ENCODE measurements around the gene IMPDH1. TPM values are rescaled to one million over a fixed set of nuclear protein-coding genes. Genes with fewer than 3 reads are reported as not detected.

The IMPDH1 gene
- polyA plus RNA-seq, 1 donor from 2014 or later: 49.7 TPM

- Histone ChIP-seq H3K4me3 (ENCODE audit: low read length) (no peak overlapping the region), H3K36me3 (ENCODE audit: insufficient read depth, low read length) (no peaks in the 10 kb centered on the region), H3K79me2 (replicated peaks; ENCODE audit: insufficient read depth, low read length) (no peaks in the 10 kb centered on the region), H3K27me3 (ENCODE audit: insufficient read depth, low read depth, low read length) (no peaks in the 10 kb centered on the region), H2AFZ (ENCODE audit: low read depth, low read length) (no peak overlapping the region), H3K9me2 (ENCODE audit: insufficient read depth, low read length) (no peaks in the 10 kb centered on the region), H3K9me3 (ENCODE audit: low read length) (no peaks in the 10 kb centered on the region), H3F3A (ENCODE audit: insufficient read depth, low read length, poor library complexity, severe bottlenecking) (no peaks in the 10 kb centered on the region), H3K4me2 (ENCODE audit: low read length) (no peak overlapping the region), H4K20me1 (ENCODE audit: insufficient read depth) (no peaks in the 10 kb centered on the region), H3K27ac (ENCODE audit: low read length) (no peak overlapping the region), H3K9ac (ENCODE audit: low read length) (no peak overlapping the region)
- no peak for TF ChIP-seq EZH2 (IDR thresholded peaks at IDR 0.05; ENCODE audit: borderline replicate concordance, insufficient read depth, low read length, poor library complexity, severe bottlenecking)
Observed at GRCh38 chr7:128393526-128394330, 16.1 kb downstream of the IMPDH1 start.

DNA sequence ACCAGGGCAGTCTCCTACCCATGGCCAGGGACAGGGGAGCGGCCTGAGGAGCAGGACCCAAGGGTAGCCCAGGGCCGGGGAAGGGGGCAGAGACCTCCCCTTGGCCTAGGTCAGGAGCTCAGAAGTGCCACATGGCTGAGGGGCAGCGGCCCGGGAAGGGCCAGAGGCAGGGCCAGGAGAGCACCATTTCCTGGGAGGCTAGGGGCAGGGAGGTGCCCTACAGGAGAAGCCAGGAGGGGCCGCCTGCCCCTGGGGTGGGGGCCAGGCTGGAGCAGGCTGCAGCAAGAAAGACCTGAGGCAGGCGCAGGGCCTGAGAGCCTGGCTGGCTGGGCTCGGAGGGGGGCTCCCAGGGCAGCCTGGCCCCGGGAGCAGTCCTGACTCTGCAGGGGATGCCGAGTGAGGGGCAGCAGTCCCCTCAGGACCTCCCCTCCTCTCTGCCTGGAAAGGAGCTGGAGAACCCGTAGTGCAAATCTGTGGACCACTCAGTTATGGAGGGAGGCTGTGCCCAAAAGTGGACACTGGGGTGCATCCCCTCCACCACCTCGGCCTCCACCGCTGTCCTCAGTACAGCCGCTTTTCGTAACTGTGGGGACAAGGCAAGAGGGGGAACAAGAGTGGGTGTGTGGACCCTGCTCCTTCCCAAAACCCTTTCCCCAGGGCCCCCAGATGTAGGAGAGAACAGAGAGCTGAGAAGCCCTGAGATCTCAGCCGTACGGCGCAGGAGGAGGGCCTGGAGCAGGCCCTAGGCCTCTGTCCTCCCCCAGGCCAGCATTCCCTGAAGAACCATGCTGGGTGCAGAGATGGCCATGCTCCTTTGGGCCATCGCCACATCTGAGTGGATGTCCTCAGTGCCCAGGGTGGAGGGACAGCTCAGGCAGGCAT is 17.1 kb downstream of the IMPDH1 start:
- H3K9ac ChIP-seq (ENCODE audit: low read length): no peak overlapping the region
- H2AFZ ChIP-seq (ENCODE audit: low read depth, low read length): no peak overlapping the region
- no peaks in the 10 kb centered on the region for H3K36me3 ChIP-seq (ENCODE audit: insufficient read depth, low read length)
- no peaks in the 10 kb centered on the region for H4K20me1 ChIP-seq (ENCODE audit: insufficient read depth)
- H3K27ac ChIP-seq (ENCODE audit: low read length): no peak overlapping the region
- H3K27me3 ChIP-seq (ENCODE audit: insufficient read depth, low read depth, low read length): no peaks in the 10 kb centered on the region
- no peaks in the 10 kb centered on the region for H3K9me3 ChIP-seq (ENCODE audit: low read length)
- no peaks in the 10 kb centered on the region for H3K79me2 ChIP-seq (replicated peaks; ENCODE audit: insufficient read depth, low read length)
- no peaks in the 10 kb centered on the region for H3K9me2 ChIP-seq (ENCODE audit: insufficient read depth, low read length)
- no peak overlapping the region for H3K4me3 ChIP-seq (ENCODE audit: low read length)
- H3F3A ChIP-seq (ENCODE audit: insufficient read depth, low read length, poor library complexity, severe bottlenecking): no peaks in the 10 kb centered on the region
- no peak overlapping the region for H3K4me2 ChIP-seq (ENCODE audit: low read length)
- TF ChIP-seq EP300 (conservative IDR thresholded peaks at IDR 0.05; ENCODE audit: poor library complexity, severe bottlenecking) (no peak), TAF1 (IDR thresholded peaks at IDR 0.05; ENCODE audit: low read depth) (no peak), SMC3 (conservative IDR thresholded peaks at IDR 0.05; ENCODE audit: poor library complexity) (no peak), EZH2 (IDR thresholded peaks at IDR 0.05; ENCODE audit: borderline replicate concordance, insufficient read depth, low read length, poor library complexity, severe bottlenecking) (no peak), POLR2AphosphoS5 (IDR thresholded peaks at IDR 0.05) (no peak), RAD21 (conservative IDR thresholded peaks at IDR 0.05) (no peak), REST (IDR thresholded peaks at IDR 0.05; ENCODE audit: borderline replicate concordance) (no peak)
- TF ChIP-seq, protein P1, sequence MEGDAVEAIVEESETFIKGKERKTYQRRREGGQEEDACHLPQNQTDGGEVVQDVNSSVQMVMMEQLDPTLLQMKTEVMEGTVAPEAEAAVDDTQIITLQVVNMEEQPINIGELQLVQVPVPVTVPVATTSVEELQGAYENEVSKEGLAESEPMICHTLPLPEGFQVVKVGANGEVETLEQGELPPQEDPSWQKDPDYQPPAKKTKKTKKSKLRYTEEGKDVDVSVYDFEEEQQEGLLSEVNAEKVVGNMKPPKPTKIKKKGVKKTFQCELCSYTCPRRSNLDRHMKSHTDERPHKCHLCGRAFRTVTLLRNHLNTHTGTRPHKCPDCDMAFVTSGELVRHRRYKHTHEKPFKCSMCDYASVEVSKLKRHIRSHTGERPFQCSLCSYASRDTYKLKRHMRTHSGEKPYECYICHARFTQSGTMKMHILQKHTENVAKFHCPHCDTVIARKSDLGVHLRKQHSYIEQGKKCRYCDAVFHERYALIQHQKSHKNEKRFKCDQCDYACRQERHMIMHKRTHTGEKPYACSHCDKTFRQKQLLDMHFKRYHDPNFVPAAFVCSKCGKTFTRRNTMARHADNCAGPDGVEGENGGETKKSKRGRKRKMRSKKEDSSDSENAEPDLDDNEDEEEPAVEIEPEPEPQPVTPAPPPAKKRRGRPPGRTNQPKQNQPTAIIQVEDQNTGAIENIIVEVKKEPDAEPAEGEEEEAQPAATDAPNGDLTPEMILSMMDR (IDR thresholded peaks at IDR 0.05; ENCODE audit: poor library complexity, severe bottlenecking): no peak
